Activated CD4-positive, alpha-beta memory T cell treated with anti-CD3 and anti-CD28 coated beads for 36 hours (primary cell): ENCODE results near the gene ARHGAP5. TPM values are rescaled to one million over a fixed set of nuclear protein-coding genes. Genes with fewer than 3 reads are reported as not detected.

ENCODE experiments used
- CTCF ChIA-PET: fragments of 350-600 bp; sonication (Branson Sonifier 250); formaldehyde crosslinking; loops from one replicate; lab custom pipeline; 2021; ENCODE audit warnings: antibody characterized with exemption, inconsistent platforms; lab: Charles Lee
- POLR2A ChIA-PET: fragments of 350-600 bp; sonication (Branson Sonifier 250); formaldehyde crosslinking; loops from one replicate; lab custom pipeline; 2021; ENCODE audit warnings: antibody characterized with exemption; lab: Charles Lee
- DNase-seq: peaks from one replicate; pipeline ENCODE4 v3.0.0-alpha.2; 2020
- H3K27ac Mint-ChIP-seq: one replicate; pipeline ENCODE4 v1.8.0; 2021; ENCODE audit warnings: mixed read lengths
- H3K27me3 Mint-ChIP-seq: one replicate; pipeline ENCODE4 v1.8.0; 2021; ENCODE audit warnings: mixed read lengths
- H3K36me3 Mint-ChIP-seq: one replicate; pipeline ENCODE4 v1.8.0; 2021; ENCODE audit warnings: mixed read lengths
- H3K4me1 Mint-ChIP-seq: one replicate; pipeline ENCODE4 v1.8.0; 2021; ENCODE audit warnings: low read depth, mixed read lengths
- H3K4me3 Mint-ChIP-seq: one replicate; pipeline ENCODE4 v1.8.0; 2021; ENCODE audit warnings: mild to moderate bottlenecking, mixed read lengths
- H3K9me3 Mint-ChIP-seq: one replicate; pipeline ENCODE4 v1.8.0; 2021; ENCODE audit warnings: mixed read lengths
- intact Hi-C: fragments of 100-400 bp; cut with micrococcal nuclease; formaldehyde crosslinking; loops from one replicate; pipeline ENCODE4 v1.15.1; 2023
- total RNA-seq, 2 experiments: library from RNA; stranded (reverse); gene quantifications; one replicate each; pipeline ENCODE4 v1.2.3, GENCODE V29; 2021

Gene ARHGAP5
- total RNA-seq, 2 experiments from 2014 or later: 41.6 to 41.9 TPM

- peaks cover 2% of the 10 kb centered on the region for H3K27me3 Mint-ChIP-seq
- H3K36me3 Mint-ChIP-seq: peaks cover 4% of the 10 kb centered on the region
- peak overlapping the region; percentile 94 for H3K4me3 Mint-ChIP-seq
- intact Hi-C loops: loop anchor here (1.0 to 10.0 kb wide), 8 partner anchors 115 to 1521 kb away; partner anchors contain the start of genes AP4S1, G2E3, HEATR5A and HECTD1
- peaks cover 40% of the 10 kb centered on the region for H3K4me1 Mint-ChIP-seq
- ChIA-PET CTCF (interaction anchor here (0.5 to 14.9 kb wide), 6 partner anchors 121 to 871 kb away, joined by 3 to 299 read pairs (median 4); partner anchors contain the start of genes HECTD1 and RNU6-8), POLR2A (interaction anchor here (0.9 kb wide), 1 partner anchor 24 kb away, joined by 3 read pairs; no protein-coding TSS in a partner anchor)
- no peak for DNase-seq
- no peaks in the 10 kb centered on the region for H3K9me3 Mint-ChIP-seq
- H3K27ac Mint-ChIP-seq: peak overlapping the region; percentile 90
Observed at GRCh38 chr14:32078023-32078857, 1.1 kb downstream of the ARHGAP5 start.

- peak; percentile 44 for DNase-seq
- Mint-ChIP-seq H3K36me3 (peaks cover 4% of the 10 kb centered on the region), H3K4me3 (peak overlapping the region; percentile 94), H3K9me3 (no peaks in the 10 kb centered on the region), H3K4me1 (peaks cover 43% of the 10 kb centered on the region), H3K27ac (peak overlapping the region; percentile 90), H3K27me3 (peaks cover 2% of the 10 kb centered on the region)
- intact Hi-C loops: loop anchor here (1.0 to 10.0 kb wide), 10 partner anchors 8 to 1522 kb away; partner anchors contain the start of genes AP4S1, G2E3, HEATR5A and HECTD1
- POLR2A ChIA-PET: no interaction called here
- CTCF ChIA-PET: interaction anchor here (0.8 to 1.4 kb wide), 2 partner anchors 120 to 176 kb away, joined by 3 to 4 read pairs; no protein-coding TSS in a partner anchor
Observed at GRCh38 chr14:32078858-32079216, 1.7 kb downstream of the ARHGAP5 start.

GRCh38 chr14:32079264-32079663, 2.2 kb downstream of the ARHGAP5 start:
- peaks cover 2% of the 10 kb centered on the region for H3K27me3 Mint-ChIP-seq
- intact Hi-C loops: loop anchor here (1.0 to 10.0 kb wide), 8 partner anchors 8 to 1522 kb away; partner anchors contain the start of genes AP4S1, G2E3, HECTD1 and NUBPL
- H3K27ac Mint-ChIP-seq: no peak overlapping the region
- no peak for DNase-seq
- no peaks in the 10 kb centered on the region for H3K9me3 Mint-ChIP-seq
- peaks cover 47% of the 10 kb centered on the region for H3K4me1 Mint-ChIP-seq
- peaks cover 4% of the 10 kb centered on the region for H3K36me3 Mint-ChIP-seq
- peak overlapping the region; percentile 94 for H3K4me3 Mint-ChIP-seq
- CTCF ChIA-PET: interaction anchor here (1.0 kb wide), 1 partner anchor 175 kb away, joined by 3 read pairs; no protein-coding TSS in a partner anchor
- POLR2A ChIA-PET: no interaction called here

GRCh38 chr14:32080001-32080510, 3.0 kb downstream of the ARHGAP5 start:
- ChIA-PET POLR2A (no interaction called here), CTCF (interaction anchor here (0.7 to 1.0 kb wide), 2 partner anchors 174 to 177 kb away, joined by 3 to 4 read pairs; no protein-coding TSS in a partner anchor)
- no peaks in the 10 kb centered on the region for H3K9me3 Mint-ChIP-seq
- peaks cover 4% of the 10 kb centered on the region for H3K36me3 Mint-ChIP-seq
- H3K27me3 Mint-ChIP-seq: peaks cover 2% of the 10 kb centered on the region
- peaks cover 53% of the 10 kb centered on the region for H3K4me1 Mint-ChIP-seq
- H3K27ac Mint-ChIP-seq: no peak overlapping the region
- intact Hi-C loops: no loop called here
- no peak overlapping the region for H3K4me3 Mint-ChIP-seq
- DNase-seq: no peak

GRCh38 chr14:32081901-32082300, 4.8 kb downstream of the ARHGAP5 start:
- ChIA-PET CTCF (interaction anchor here (0.6 kb wide), 1 partner anchor 386 kb away, joined by 3 read pairs; no protein-coding TSS in a partner anchor), POLR2A (no interaction called here)
- Mint-ChIP-seq H3K27ac (no peak overlapping the region), H3K9me3 (no peaks in the 10 kb centered on the region), H3K36me3 (peaks cover 4% of the 10 kb centered on the region), H3K4me3 (no peak overlapping the region), H3K27me3 (no peaks in the 10 kb centered on the region), H3K4me1 (peaks cover 59% of the 10 kb centered on the region)
- no peak for DNase-seq
- intact Hi-C loops: no loop called here

- intact Hi-C loops: no loop called here
- ChIA-PET CTCF (interaction anchor here (1.5 kb wide), 1 partner anchor 169 kb away, joined by 4 read pairs; no protein-coding TSS in a partner anchor), POLR2A (no interaction called here)
- H3K27ac Mint-ChIP-seq: no peak overlapping the region
- peaks cover 67% of the 10 kb centered on the region for H3K4me1 Mint-ChIP-seq
- no peak overlapping the region for H3K4me3 Mint-ChIP-seq
- H3K27me3 Mint-ChIP-seq: no peaks in the 10 kb centered on the region
- H3K9me3 Mint-ChIP-seq: no peaks in the 10 kb centered on the region
- no peaks in the 10 kb centered on the region for H3K36me3 Mint-ChIP-seq
- no peak for DNase-seq
Observed at GRCh38 chr14:32083315-32083624, 6.2 kb downstream of the ARHGAP5 start.

GRCh38 chr14:32083789-32084188, 6.7 kb downstream of the ARHGAP5 start:
- intact Hi-C loops: no loop called here
- POLR2A ChIA-PET: no interaction called here
- H3K9me3 Mint-ChIP-seq: no peaks in the 10 kb centered on the region
- H3K36me3 Mint-ChIP-seq: no peaks in the 10 kb centered on the region
- DNase-seq: no peak
- H3K27ac Mint-ChIP-seq: no peak overlapping the region
- CTCF ChIA-PET: interaction anchor here (0.8 to 1.5 kb wide), 2 partner anchors 122 to 169 kb away, joined by 3 to 4 read pairs; no protein-coding TSS in a partner anchor
- no peak overlapping the region for H3K4me3 Mint-ChIP-seq
- peaks cover 67% of the 10 kb centered on the region for H3K4me1 Mint-ChIP-seq
- no peaks in the 10 kb centered on the region for H3K27me3 Mint-ChIP-seq

GRCh38 chr14:32085182-32085844, 8.2 kb downstream of the ARHGAP5 start:
- no peak overlapping the region for H3K27ac Mint-ChIP-seq
- intact Hi-C loops: no loop called here
- H3K9me3 Mint-ChIP-seq: no peaks in the 10 kb centered on the region

GRCh38 chr14:32085845-32086383, 8.8 kb downstream of the ARHGAP5 start:
- H3K27ac Mint-ChIP-seq: no peak overlapping the region

More at GRCh38 chr14:32085182-32085844, 8.2 kb downstream of the ARHGAP5 start:
- DNase-seq: no peak
- ChIA-PET CTCF (no interaction called here), POLR2A (no interaction called here)
- Mint-ChIP-seq H3K4me1 (peaks cover 59% of the 10 kb centered on the region), H3K27me3 (no peaks in the 10 kb centered on the region), H3K4me3 (no peak overlapping the region), H3K36me3 (peaks cover under 1% of the 10 kb centered on the region)

GRCh38 chr14:32087173-32087861, 10.2 kb downstream of the ARHGAP5 start:
- Mint-ChIP-seq H3K4me1 (peaks cover 43% of the 10 kb centered on the region), H3K9me3 (no peaks in the 10 kb centered on the region), H3K4me3 (no peak overlapping the region), H3K36me3 (peaks cover 20% of the 10 kb centered on the region), H3K27me3 (no peaks in the 10 kb centered on the region), H3K27ac (no peak overlapping the region)
- intact Hi-C loops: loop anchor here (1.0 kb wide), 1 partner anchor 8 kb away; no protein-coding TSS in a partner anchor
- CTCF ChIA-PET: interaction anchor here (1.1 kb wide), 1 partner anchor 168 kb away, joined by 3 read pairs; no protein-coding TSS in a partner anchor
- POLR2A ChIA-PET: no interaction called here
- no peak for DNase-seq

More at GRCh38 chr14:32085845-32086383, 8.8 kb downstream of the ARHGAP5 start:
- H3K4me3 Mint-ChIP-seq: no peak overlapping the region
- ChIA-PET CTCF (no interaction called here), POLR2A (no interaction called here)
- peaks cover 53% of the 10 kb centered on the region for H3K4me1 Mint-ChIP-seq
- intact Hi-C loops: no loop called here
- peaks cover 6% of the 10 kb centered on the region for H3K36me3 Mint-ChIP-seq
- no peak for DNase-seq
- H3K9me3 Mint-ChIP-seq: no peaks in the 10 kb centered on the region
- H3K27me3 Mint-ChIP-seq: no peaks in the 10 kb centered on the region

GRCh38 chr14:32087907-32088306, 10.8 kb downstream of the ARHGAP5 start:
- CTCF ChIA-PET: interaction anchor here (1.1 kb wide), 1 partner anchor 167 kb away, joined by 3 read pairs; no protein-coding TSS in a partner anchor
- no peak for DNase-seq
- intact Hi-C loops: loop anchor here (1.0 kb wide), 1 partner anchor 9 kb away; no protein-coding TSS in a partner anchor
- Mint-ChIP-seq H3K27ac (no peak overlapping the region), H3K4me3 (no peak overlapping the region), H3K36me3 (peaks cover 26% of the 10 kb centered on the region), H3K4me1 (peaks cover 39% of the 10 kb centered on the region), H3K27me3 (no peaks in the 10 kb centered on the region), H3K9me3 (no peaks in the 10 kb centered on the region)
- POLR2A ChIA-PET: no interaction called here
